ENCODE results near the gene UBAC2.

UBAC2 gene, protein sequence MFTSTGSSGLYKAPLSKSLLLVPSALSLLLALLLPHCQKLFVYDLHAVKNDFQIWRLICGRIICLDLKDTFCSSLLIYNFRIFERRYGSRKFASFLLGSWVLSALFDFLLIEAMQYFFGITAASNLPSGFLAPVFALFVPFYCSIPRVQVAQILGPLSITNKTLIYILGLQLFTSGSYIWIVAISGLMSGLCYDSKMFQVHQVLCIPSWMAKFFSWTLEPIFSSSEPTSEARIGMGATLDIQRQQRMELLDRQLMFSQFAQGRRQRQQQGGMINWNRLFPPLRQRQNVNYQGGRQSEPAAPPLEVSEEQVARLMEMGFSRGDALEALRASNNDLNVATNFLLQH

DNA sequence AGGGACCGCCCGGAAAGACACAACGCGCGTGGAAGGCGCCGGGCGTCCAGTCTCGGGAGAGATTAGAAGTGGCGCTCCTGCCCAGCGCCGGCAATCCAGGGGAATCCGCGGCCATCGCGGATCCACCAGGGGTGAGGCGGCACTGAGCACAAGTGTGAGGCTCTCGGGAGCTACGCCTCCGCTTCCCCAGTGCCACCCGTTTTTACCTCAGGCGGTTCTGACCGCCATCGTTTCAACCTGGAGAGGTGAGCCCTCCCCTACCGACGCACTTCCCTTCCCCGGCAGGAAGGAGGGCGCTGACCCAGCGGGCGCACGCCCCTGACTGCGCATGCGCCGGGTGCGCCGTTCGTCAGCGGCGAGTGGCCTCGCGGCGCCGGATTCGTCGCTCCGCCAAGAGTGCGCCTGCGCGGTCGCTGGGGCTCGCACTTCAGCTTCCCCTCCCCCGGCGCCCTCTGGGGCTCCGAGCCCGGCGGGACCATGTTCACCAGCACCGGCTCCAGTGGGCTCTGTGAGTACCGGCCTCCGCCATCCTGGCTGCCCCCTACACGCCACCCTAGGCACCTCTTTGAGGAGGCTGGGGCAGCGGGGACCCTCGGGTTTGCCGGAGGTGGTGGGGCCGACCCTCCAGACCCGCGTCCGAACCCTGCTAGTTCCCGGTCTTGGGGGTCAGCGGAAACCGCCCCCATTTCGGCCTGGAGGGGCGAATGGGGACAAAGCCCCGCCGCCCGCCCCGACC lies at the start of gene UBAC2:
TSS of gene UBAC2 (plus strand) at position 423 of the 736 bp plus-strand sequence. CDS start at position 478, 55 bp downstream.
- H3K36me3 ChIP-seq (ENCODE audit: control insufficient read depth in 2 of 2, insufficient read depth in 2 of 2, low read length in 2 of 2): no peaks in the 10 kb centered on the region
- H3K4me1 ChIP-seq (ENCODE audit: control insufficient read depth in 2 of 2, insufficient read depth in 2 of 2, low read length in 2 of 2): peaks cover 33 to 43% of the 10 kb centered on the region in 2 donors
- peak within 1 kb of the TSS; percentile 98 to 99 for H3K27ac ChIP-seq (ENCODE audit: low read depth in 2 of 2, low read length in 2 of 2)
- no peaks in the 10 kb centered on the region for H3K27me3 ChIP-seq (ENCODE audit: control insufficient read depth in 2 of 2, insufficient read depth in 2 of 2, low read length in 2 of 2)
- H3K4me3 ChIP-seq (ENCODE audit: low read length in 2 of 2): peak within 1 kb of the TSS; percentile 82 to 96
- no peaks in the 10 kb centered on the region for H3K9me3 ChIP-seq (ENCODE audit: control insufficient read depth in 2 of 2, low read length in 2 of 2)
- H3K9ac ChIP-seq (ENCODE audit: low read depth in 1 of 2, low read length in 2 of 2): peak within 1 kb of the TSS; percentile 99

DNA sequence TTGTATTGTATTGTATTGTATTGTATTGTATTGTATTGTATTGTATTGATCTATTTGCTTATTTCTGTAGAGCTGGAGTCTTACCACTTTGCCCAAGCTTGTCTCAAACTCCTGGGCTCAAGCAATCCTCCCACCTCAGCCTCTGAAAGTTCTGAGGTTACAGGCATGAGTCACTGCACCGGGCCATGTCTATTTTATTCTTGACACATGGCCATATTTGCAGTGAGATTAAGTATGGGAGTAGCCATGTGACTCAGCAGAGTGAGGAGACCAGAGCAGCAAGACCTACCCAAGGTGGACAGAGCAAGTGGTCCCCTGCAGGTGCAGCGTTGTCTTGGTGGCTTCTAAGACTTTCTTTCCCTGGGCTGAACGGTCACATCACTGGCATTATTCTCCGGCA lies 49.1 kb upstream of the UBAC2 start:
- H3K9me3 ChIP-seq (ENCODE audit: control insufficient read depth in 2 of 2, low read length in 2 of 2): no peaks in the 10 kb centered on the region
- H3K27ac ChIP-seq (ENCODE audit: low read depth in 2 of 2, low read length in 2 of 2): no peak overlapping the region
- no peaks in the 10 kb centered on the region for H3K27me3 ChIP-seq (ENCODE audit: control insufficient read depth in 2 of 2, insufficient read depth in 2 of 2, low read length in 2 of 2)
- H3K36me3 ChIP-seq (ENCODE audit: control insufficient read depth in 2 of 2, insufficient read depth in 2 of 2, low read length in 2 of 2): no peaks in the 10 kb centered on the region
- H3K4me3 ChIP-seq (ENCODE audit: low read length in 2 of 2): no peak overlapping the region
- H3K4me1 ChIP-seq (ENCODE audit: control insufficient read depth in 2 of 2, insufficient read depth in 2 of 2, low read length in 2 of 2): no peaks in the 10 kb centered on the region
- no peak overlapping the region for H3K9ac ChIP-seq (ENCODE audit: low read depth in 1 of 2, low read length in 2 of 2)

DNA sequence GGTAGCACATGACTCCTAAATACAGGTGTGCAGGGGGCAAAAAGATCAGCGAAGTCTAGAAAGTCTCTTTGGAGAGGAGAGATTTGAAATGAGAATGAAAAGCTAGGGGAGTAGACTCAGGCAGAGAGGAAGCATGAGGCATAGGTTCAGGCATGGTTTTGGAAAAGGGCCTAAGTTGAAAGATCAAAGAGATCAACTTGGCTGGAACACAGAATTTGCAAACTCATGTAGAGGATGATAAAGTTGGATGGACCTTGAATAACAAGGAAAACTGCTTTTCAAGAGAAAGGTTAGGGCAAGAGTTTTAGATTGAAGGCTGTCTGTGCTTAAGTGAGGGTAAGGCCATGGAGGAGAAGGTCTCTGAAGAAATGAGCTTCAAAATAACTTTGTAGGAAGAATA lies 47.4 kb upstream of the UBAC2 start:
- Histone ChIP-seq H3K9ac (ENCODE audit: low read depth in 1 of 2, low read length in 2 of 2) (no peak overlapping the region), H3K27me3 (ENCODE audit: control insufficient read depth in 2 of 2, insufficient read depth in 2 of 2, low read length in 2 of 2) (no peaks in the 10 kb centered on the region), H3K4me1 (ENCODE audit: control insufficient read depth in 2 of 2, insufficient read depth in 2 of 2, low read length in 2 of 2) (no peaks in the 10 kb centered on the region), H3K4me3 (ENCODE audit: low read length in 2 of 2) (no peak overlapping the region), H3K9me3 (ENCODE audit: control insufficient read depth in 2 of 2, low read length in 2 of 2) (no peaks in the 10 kb centered on the region), H3K27ac (ENCODE audit: low read depth in 2 of 2, low read length in 2 of 2) (no peak overlapping the region), H3K36me3 (ENCODE audit: control insufficient read depth in 2 of 2, insufficient read depth in 2 of 2, low read length in 2 of 2) (no peaks in the 10 kb centered on the region)

DNA sequence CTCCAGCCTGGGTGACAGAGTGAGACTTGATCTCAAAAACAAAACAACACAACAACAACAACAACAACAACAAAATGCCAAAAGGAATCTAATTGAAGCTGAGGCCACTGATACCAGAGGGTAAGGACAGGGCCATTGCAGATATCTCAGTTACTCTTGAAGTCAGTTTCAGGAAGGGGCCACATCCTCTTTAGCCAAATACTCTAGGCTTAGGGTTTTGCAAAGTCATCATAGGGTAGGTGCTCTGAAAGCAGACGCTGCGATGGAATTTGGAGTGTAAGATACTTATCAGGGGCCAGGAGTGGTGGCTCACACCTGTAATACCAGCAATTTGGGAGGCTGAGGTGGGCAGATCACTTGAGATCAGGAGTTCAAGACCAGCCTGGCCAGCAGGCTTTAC lies 46.6 kb upstream of the UBAC2 start:
- no peaks in the 10 kb centered on the region for H3K4me1 ChIP-seq (ENCODE audit: control insufficient read depth in 2 of 2, insufficient read depth in 2 of 2, low read length in 2 of 2)
- H3K9ac ChIP-seq (ENCODE audit: low read depth in 1 of 2, low read length in 2 of 2): no peak overlapping the region
- H3K36me3 ChIP-seq (ENCODE audit: control insufficient read depth in 2 of 2, insufficient read depth in 2 of 2, low read length in 2 of 2): no peaks in the 10 kb centered on the region
- peaks cover 0 to 3% of the 10 kb centered on the region in 2 donors for H3K27me3 ChIP-seq (ENCODE audit: control insufficient read depth in 2 of 2, insufficient read depth in 2 of 2, low read length in 2 of 2)
- no peak overlapping the region for H3K4me3 ChIP-seq (ENCODE audit: low read length in 2 of 2)
- H3K9me3 ChIP-seq (ENCODE audit: control insufficient read depth in 2 of 2, low read length in 2 of 2): no peaks in the 10 kb centered on the region
- no peak overlapping the region for H3K27ac ChIP-seq (ENCODE audit: low read depth in 2 of 2, low read length in 2 of 2)

DNA sequence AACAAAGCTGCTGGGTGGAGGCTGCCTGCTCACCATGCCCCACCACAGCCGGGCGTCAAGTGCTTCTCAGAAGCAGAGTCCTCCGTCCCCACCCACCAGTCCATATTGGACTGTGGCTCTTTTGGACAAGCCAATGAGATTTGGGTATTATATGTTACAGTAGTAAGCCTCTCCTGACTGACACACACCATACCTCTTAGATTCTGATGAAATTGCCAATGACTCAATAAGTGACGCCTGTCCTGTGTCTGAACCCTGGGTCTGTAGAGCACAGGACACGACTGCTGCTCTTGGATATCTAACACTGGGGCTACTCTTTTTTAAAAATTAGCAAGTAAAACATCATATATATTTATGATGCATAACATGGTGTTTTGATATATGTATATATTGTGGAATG lies 44.8 kb upstream of the UBAC2 start:
- Histone ChIP-seq H3K9me3 (ENCODE audit: control insufficient read depth in 2 of 2, low read length in 2 of 2) (no peaks in the 10 kb centered on the region), H3K4me1 (ENCODE audit: control insufficient read depth in 2 of 2, insufficient read depth in 2 of 2, low read length in 2 of 2) (no peaks in the 10 kb centered on the region), H3K27me3 (ENCODE audit: control insufficient read depth in 2 of 2, insufficient read depth in 2 of 2, low read length in 2 of 2) (peaks cover 0 to 7% of the 10 kb centered on the region in 2 donors), H3K27ac (ENCODE audit: low read depth in 2 of 2, low read length in 2 of 2) (no peak overlapping the region), H3K36me3 (ENCODE audit: control insufficient read depth in 2 of 2, insufficient read depth in 2 of 2, low read length in 2 of 2) (no peaks in the 10 kb centered on the region), H3K9ac (ENCODE audit: low read depth in 1 of 2, low read length in 2 of 2) (no peak overlapping the region), H3K4me3 (ENCODE audit: low read length in 2 of 2) (no peak overlapping the region)

DNA sequence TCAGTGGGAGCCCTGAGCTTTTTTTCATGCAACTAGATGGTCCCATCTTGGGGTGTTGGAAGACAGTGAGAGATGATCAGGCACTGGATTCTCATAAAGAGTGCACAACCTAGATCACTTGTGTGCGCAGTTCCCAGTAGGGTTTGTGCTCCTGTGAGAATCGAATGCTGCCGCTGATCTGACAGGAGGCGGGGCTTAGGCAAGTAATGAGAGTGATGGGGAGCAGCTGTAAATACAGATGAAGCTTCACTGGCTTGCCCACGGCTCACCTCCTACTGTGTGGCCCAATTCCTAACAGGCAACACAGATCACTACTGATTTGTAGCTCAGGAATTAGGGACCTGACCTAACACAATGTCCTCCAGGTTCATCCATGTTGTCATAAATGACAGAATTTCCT lies 43.6 kb upstream of the UBAC2 start:
- no peak overlapping the region for H3K27ac ChIP-seq (ENCODE audit: low read depth in 2 of 2, low read length in 2 of 2)
- H3K9ac ChIP-seq (ENCODE audit: low read depth in 1 of 2, low read length in 2 of 2): no peak overlapping the region
- H3K27me3 ChIP-seq (ENCODE audit: control insufficient read depth in 2 of 2, insufficient read depth in 2 of 2, low read length in 2 of 2): peaks cover 3 to 7% of the 10 kb centered on the region in 2 donors
- no peaks in the 10 kb centered on the region for H3K36me3 ChIP-seq (ENCODE audit: control insufficient read depth in 2 of 2, insufficient read depth in 2 of 2, low read length in 2 of 2)
- no peaks in the 10 kb centered on the region for H3K4me1 ChIP-seq (ENCODE audit: control insufficient read depth in 2 of 2, insufficient read depth in 2 of 2, low read length in 2 of 2)
- H3K4me3 ChIP-seq (ENCODE audit: low read length in 2 of 2): no peak overlapping the region
- H3K9me3 ChIP-seq (ENCODE audit: control insufficient read depth in 2 of 2, low read length in 2 of 2): no peaks in the 10 kb centered on the region

DNA sequence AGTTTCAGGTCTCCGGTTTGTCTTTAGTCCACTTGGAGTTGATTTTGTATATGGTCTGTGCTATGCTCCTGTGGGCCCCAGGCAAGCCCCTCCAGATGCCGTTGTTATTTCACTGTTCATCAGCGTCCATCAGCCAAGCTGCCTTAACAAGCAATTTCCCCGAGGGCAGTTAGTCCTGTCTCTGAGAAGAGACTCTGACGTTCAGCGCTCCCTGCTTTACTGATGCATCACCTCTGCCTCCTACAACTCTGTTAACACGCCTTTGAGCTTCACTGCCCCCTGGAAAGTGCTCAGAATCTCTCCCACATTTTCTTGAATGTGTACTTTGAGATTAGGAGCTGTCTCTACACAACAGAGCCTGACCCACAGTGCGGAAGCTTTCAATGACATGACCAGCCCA lies 41.8 kb upstream of the UBAC2 start:
- Histone ChIP-seq H3K9me3 (ENCODE audit: control insufficient read depth in 2 of 2, low read length in 2 of 2) (no peaks in the 10 kb centered on the region), H3K4me1 (ENCODE audit: control insufficient read depth in 2 of 2, insufficient read depth in 2 of 2, low read length in 2 of 2) (no peaks in the 10 kb centered on the region), H3K9ac (ENCODE audit: low read depth in 1 of 2, low read length in 2 of 2) (no peak overlapping the region), H3K4me3 (ENCODE audit: low read length in 2 of 2) (no peak overlapping the region), H3K36me3 (ENCODE audit: control insufficient read depth in 2 of 2, insufficient read depth in 2 of 2, low read length in 2 of 2) (no peaks in the 10 kb centered on the region), H3K27ac (ENCODE audit: low read depth in 2 of 2, low read length in 2 of 2) (no peak overlapping the region), H3K27me3 (ENCODE audit: control insufficient read depth in 2 of 2, insufficient read depth in 2 of 2, low read length in 2 of 2) (peaks cover 3 to 7% of the 10 kb centered on the region in 2 donors)

DNA sequence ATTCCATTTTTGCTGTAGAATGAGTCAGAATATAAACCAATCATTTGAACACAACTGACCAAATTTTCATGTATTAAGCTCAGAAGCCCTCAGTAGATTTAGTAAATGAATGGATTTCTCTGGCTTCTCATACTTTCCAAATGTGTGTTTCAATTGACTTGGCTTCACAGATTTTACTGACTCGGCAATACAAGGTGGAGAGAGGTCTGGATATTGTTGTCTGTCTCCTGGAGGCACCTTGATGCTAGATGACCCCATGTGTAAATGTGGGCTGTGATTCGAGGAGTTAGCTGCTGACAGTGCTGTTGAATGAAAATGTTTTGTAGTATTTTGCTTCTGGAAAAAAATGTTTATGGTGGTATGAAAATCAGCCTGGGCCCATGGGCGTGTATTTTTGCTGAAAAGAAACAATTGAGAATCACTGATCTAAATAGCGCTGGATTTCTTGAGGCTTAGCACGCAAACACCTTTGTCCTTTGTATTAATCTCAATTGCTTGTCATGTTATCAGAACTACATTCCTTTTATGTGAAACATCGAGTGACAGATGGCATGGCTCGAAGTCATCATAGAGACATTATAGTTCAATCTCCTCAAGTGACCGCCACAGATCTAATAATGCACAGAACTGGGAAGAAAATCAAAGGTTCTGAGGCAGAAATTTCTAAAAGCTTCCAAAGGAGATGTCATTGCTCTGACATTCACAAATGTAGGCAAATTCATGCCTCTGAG lies 41.2 kb upstream of the UBAC2 start:
- H3K27ac ChIP-seq (ENCODE audit: low read depth in 2 of 2, low read length in 2 of 2): no peak overlapping the region
- H3K9ac ChIP-seq (ENCODE audit: low read depth in 1 of 2, low read length in 2 of 2): no peak overlapping the region
- H3K4me3 ChIP-seq (ENCODE audit: low read length in 2 of 2): no peak overlapping the region
- no peaks in the 10 kb centered on the region for H3K36me3 ChIP-seq (ENCODE audit: control insufficient read depth in 2 of 2, insufficient read depth in 2 of 2, low read length in 2 of 2)
- no peaks in the 10 kb centered on the region for H3K4me1 ChIP-seq (ENCODE audit: control insufficient read depth in 2 of 2, insufficient read depth in 2 of 2, low read length in 2 of 2)
- no peaks in the 10 kb centered on the region for H3K9me3 ChIP-seq (ENCODE audit: control insufficient read depth in 2 of 2, low read length in 2 of 2)
- peaks cover 3 to 7% of the 10 kb centered on the region in 2 donors for H3K27me3 ChIP-seq (ENCODE audit: control insufficient read depth in 2 of 2, insufficient read depth in 2 of 2, low read length in 2 of 2)

DNA sequence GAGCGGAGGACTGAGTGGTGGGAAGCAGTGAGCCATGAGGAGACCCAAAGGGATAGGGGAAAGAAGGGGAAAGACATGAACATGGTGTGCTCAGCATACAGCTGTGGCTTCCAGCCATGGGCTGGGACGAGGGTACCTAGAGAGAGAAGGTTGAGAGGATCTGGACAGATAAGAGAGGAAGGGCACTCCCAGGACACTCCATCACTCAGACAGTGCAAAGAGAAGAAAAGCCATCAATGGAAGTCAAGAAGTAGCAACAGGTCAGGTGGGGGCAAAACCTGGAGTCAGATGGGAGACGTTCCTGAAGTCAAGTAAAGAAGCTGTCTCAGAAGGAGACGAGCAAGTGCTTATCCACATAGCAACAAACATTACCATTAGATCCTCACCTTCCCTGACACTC lies 40.2 kb upstream of the UBAC2 start:
- no peak overlapping the region for H3K4me3 ChIP-seq (ENCODE audit: low read length in 2 of 2)
- H3K9me3 ChIP-seq (ENCODE audit: control insufficient read depth in 2 of 2, low read length in 2 of 2): no peaks in the 10 kb centered on the region
- H3K4me1 ChIP-seq (ENCODE audit: control insufficient read depth in 2 of 2, insufficient read depth in 2 of 2, low read length in 2 of 2): no peaks in the 10 kb centered on the region
- H3K9ac ChIP-seq (ENCODE audit: low read depth in 1 of 2, low read length in 2 of 2): no peak overlapping the region
- H3K36me3 ChIP-seq (ENCODE audit: control insufficient read depth in 2 of 2, insufficient read depth in 2 of 2, low read length in 2 of 2): no peaks in the 10 kb centered on the region
- H3K27ac ChIP-seq (ENCODE audit: low read depth in 2 of 2, low read length in 2 of 2): no peak overlapping the region
- peaks cover 3 to 7% of the 10 kb centered on the region in 2 donors for H3K27me3 ChIP-seq (ENCODE audit: control insufficient read depth in 2 of 2, insufficient read depth in 2 of 2, low read length in 2 of 2)

DNA sequence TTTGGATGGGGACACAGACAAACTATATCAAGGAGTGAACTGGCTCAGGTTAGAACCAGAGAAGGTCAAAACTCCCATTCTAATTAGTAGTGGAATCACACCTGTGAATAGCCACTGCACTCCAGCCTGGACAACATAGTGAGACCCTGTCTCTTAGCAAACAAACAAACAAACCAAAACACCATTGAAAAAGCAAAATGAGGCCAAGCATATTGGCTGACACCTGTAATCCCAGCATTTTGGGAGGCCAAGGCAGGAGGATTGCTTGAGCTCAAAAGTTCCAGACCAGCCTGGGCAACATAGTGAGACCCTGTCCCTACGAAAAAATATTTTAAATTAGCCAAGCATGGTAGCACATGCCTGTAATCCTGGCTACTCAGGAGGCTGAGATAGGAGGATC lies 39.1 kb upstream of the UBAC2 start:
- H3K9ac ChIP-seq (ENCODE audit: low read depth in 1 of 2, low read length in 2 of 2): no peak overlapping the region
- H3K4me1 ChIP-seq (ENCODE audit: control insufficient read depth in 2 of 2, insufficient read depth in 2 of 2, low read length in 2 of 2): no peaks in the 10 kb centered on the region
- peaks cover 3 to 7% of the 10 kb centered on the region in 2 donors for H3K27me3 ChIP-seq (ENCODE audit: control insufficient read depth in 2 of 2, insufficient read depth in 2 of 2, low read length in 2 of 2)

More for the DNA sequence above, 39.1 kb upstream of the UBAC2 start:
- Histone ChIP-seq H3K9me3 (ENCODE audit: control insufficient read depth in 2 of 2, low read length in 2 of 2) (no peaks in the 10 kb centered on the region), H3K36me3 (ENCODE audit: control insufficient read depth in 2 of 2, insufficient read depth in 2 of 2, low read length in 2 of 2) (no peaks in the 10 kb centered on the region), H3K4me3 (ENCODE audit: low read length in 2 of 2) (no peak overlapping the region), H3K27ac (ENCODE audit: low read depth in 2 of 2, low read length in 2 of 2) (no peak overlapping the region)
